Stimulated activated CD8-positive, alpha-beta memory T cell treated with anti-CD3 and anti-CD28 coated beads, Interleukin-12 subunit alpha, Interleukin-12 subunit beta, amount 100 ng/mL, for 24 hours (primary cell): ENCODE results near the gene NUP88.

Source experiments
- DNase-seq: peaks from one replicate; pipeline ENCODE4 v3.0.0-alpha.2; 2020; ENCODE audit errors: extremely low read depth

NUP88 gene

DNA sequence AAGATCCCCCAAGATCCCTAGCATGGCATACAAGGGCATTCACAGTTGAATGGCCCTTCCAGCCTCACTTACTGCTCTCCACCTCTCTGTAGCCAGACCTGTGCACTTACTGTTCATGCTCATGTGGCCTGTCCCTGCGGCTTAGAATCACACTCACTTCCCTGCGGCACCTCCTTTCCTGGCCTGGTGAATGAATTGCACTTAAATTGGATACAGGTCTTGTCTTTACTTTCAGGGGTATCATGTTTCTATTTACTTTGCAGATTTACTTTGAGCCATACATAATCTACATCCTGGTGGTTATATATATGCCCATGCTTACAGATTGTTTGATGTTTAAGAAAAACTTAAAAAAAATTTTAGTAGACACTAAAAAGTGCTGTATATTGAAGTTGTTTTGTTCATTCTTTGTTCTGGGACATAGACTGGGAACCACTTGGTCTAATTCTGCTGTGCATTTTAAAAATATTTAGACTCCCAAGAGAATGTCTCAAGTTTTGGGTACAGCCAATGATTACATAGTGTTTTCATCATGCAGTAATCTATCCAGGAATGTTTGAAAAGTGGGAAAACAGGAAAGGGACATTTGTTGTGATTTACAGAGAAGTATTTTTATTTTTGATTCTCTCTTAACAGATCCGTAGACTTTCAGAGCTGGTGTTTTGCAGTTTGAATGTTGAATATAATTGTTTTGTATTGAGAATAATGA lies 63.9 kb downstream of the NUP88 start:
- DNase-seq, result no peak

- no peak for DNase-seq
Measured at GRCh38 chr17:5354886-5355415, 64.5 kb downstream of the NUP88 start.

GRCh38 chr17:5354310-5354709 lies 65.2 kb downstream of the NUP88 start:
- DNase-seq, result no peak

DNA sequence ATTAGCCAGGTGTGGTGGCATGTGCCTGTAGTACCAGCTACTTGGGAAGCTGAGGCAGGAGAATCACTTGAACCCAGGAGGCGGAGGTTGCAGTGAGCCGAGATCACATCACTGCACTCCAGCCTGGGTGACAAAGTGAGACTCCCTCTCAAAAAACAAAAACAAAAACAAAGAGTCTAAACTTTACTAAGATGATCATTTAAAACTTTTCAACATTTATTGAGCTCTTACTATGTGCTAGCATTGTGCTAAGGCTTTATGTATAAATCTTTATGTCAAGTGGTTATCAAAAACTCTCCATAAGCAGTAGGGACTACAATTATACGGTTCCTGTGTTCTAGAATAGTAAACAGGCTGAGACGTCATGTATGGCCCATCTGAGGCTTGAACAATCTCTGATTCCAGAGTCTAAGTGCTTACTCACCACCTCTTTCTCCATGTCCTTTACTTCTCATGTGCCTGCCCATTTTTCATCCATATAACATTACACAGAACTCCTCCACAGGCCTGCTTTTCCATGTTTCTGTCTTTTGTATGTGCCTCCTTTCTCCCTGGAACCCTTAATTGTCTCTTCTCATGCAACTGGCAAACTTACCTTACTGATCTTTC lies 66.7 kb downstream of the NUP88 start:
- DNase-seq, result no peak

DNA sequence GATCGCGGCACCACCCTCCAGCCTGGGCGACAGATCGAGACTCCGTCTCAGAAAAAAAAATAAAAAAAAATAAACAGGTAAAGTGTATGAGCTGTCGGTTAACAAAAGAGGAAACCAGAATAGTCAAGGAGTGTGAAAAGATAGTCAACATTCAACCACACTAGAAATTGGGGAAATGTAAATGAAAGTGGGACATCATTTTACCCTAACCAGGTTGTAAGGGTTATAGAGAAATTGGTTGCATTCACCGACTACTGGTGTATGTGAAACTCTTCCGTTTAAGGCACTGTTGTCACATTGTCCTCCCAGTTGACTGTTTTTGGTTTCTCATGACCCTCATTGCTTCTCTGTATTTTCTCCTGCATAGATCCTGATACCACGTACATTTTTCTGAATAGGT lies 74.5 kb downstream of the NUP88 start:
- DNase-seq, result no peak
